GM19193 (cell line): ENCODE results near the gene SLBP.

Source experiments
- POLR2A ChIP-seq: IDR thresholded peaks from 4 replicates; pipeline ENCODE4 v1.6.1; 2011; ENCODE audit not compliant: insufficient read depth, insufficient read length; ENCODE audit errors: extremely low read depth

Gene SLBP

GRCh38 chr4:1712216-1713002, at the start of gene SLBP:
TSS of gene SLBP (minus strand) at chr4:1712319. CDS start at chr4:1712188, 131 bp downstream.
- TF ChIP-seq POLR2A, result peak; percentile 90

GRCh38 chr4:1761130-1761689, 49.1 kb upstream of the SLBP start:
- TF ChIP-seq POLR2A, result no peak

- no peak for TF ChIP-seq POLR2A
Observed at GRCh38 chr4:1760521-1761071, 48.5 kb upstream of the SLBP start.

GRCh38 chr4:1759818-1760223, 47.7 kb upstream of the SLBP start:
- no peak for TF ChIP-seq POLR2A

GRCh38 chr4:1759170-1759817, 47.2 kb upstream of the SLBP start:
- TF ChIP-seq POLR2A, result no peak

- no peak for TF ChIP-seq POLR2A
Observed at GRCh38 chr4:1758306-1759121, 46.4 kb upstream of the SLBP start.

- TF ChIP-seq POLR2A, result no peak
Observed at GRCh38 chr4:1757836-1758235, 45.7 kb upstream of the SLBP start.

- TF ChIP-seq POLR2A, result no peak
Observed at GRCh38 chr4:1756893-1757779, 45.0 kb upstream of the SLBP start.

GRCh38 chr4:1756079-1756478, 44.0 kb upstream of the SLBP start:
- TF ChIP-seq POLR2A, result no peak

- no peak for TF ChIP-seq POLR2A
Observed at GRCh38 chr4:1755297-1755696, 43.2 kb upstream of the SLBP start.

- TF ChIP-seq POLR2A, result no peak
Observed at GRCh38 chr4:1754336-1754735, 42.2 kb upstream of the SLBP start.

- no peak for TF ChIP-seq POLR2A
Observed at GRCh38 chr4:1753697-1754311, 41.7 kb upstream of the SLBP start.

GRCh38 chr4:1753294-1753696, 41.2 kb upstream of the SLBP start:
- no peak for TF ChIP-seq POLR2A

- no peak for TF ChIP-seq POLR2A
Observed at GRCh38 chr4:1752284-1753041, 40.3 kb upstream of the SLBP start.

- no peak for TF ChIP-seq POLR2A
Observed at GRCh38 chr4:1751919-1752283, 39.8 kb upstream of the SLBP start.
